HepG2 (cell line): ENCODE results near the gene DNAAF1. TPM values are rescaled to one million over a fixed set of nuclear protein-coding genes. Genes with fewer than 3 reads are reported as not detected.

ENCODE experiments used
- ADNP ChIP-seq: sonication (generic); formaldehyde crosslinking; IDR thresholded peaks from 2 replicates; pipeline ENCODE4 v1.4.0; 2020; ENCODE audit warnings: missing genetic modification reagents
- ARID3A ChIP-seq: IDR thresholded peaks from 2 replicates; pipeline ENCODE4 v1.6.1; 2012; ENCODE audit warnings: low read depth, low read length, improper control_type of control experiment
- BATF2 ChIP-seq: sonication (generic); formaldehyde crosslinking; IDR thresholded peaks from 2 replicates; pipeline ENCODE4 v1.8.0; 2022; ENCODE audit warnings: mild to moderate bottlenecking, missing genetic modification reagents, moderate library complexity
- FOXP1 ChIP-seq, 2 experiments: fragments of 450-650 bp in 1 of 2; IDR thresholded peaks; 2 replicates each; pipeline ENCODE4 v1.6.1; 2017 to 2018; ENCODE audit warnings: antibody characterized with exemption in 1 of 2
- HBP1 ChIP-seq: IDR thresholded peaks from 2 replicates; pipeline ENCODE4 v1.6.1; 2016; ENCODE audit warnings: low read depth, control low read depth
- JDP2 ChIP-seq: sonication (generic); formaldehyde crosslinking; IDR thresholded peaks from 2 replicates; pipeline ENCODE4 v1.8.1; 2022; ENCODE audit warnings: missing genetic modification reagents, borderline replicate concordance
- MAFK ChIP-seq, 2 experiments: IDR thresholded peaks in 1 of 2; conservative IDR thresholded peaks in 1 of 2; 2 replicates each; pipeline ENCODE4 v1.6.1; 2011; ENCODE audit warnings: improper control_type of control experiment in 2 of 2, low read length in 2 of 2
- MAX ChIP-seq: IDR thresholded peaks from 2 replicates; pipeline ENCODE4 v1.6.1; 2012; ENCODE audit warnings: inconsistent platforms
- MLXIP ChIP-seq: sonication (generic); formaldehyde crosslinking; IDR thresholded peaks from 2 replicates; pipeline ENCODE4 v1.9.0; 2021; ENCODE audit warnings: missing genetic modification reagents, borderline replicate concordance
- PCBP1 ChIP-seq: fragments of 200-400 bp; formaldehyde crosslinking; IDR thresholded peaks from 2 replicates; pipeline ENCODE4 v1.6.1; 2017; ENCODE audit warnings: mild to moderate bottlenecking, low read depth, low read length, borderline replicate concordance
- PITX1 ChIP-seq: sonication (generic); formaldehyde crosslinking; IDR thresholded peaks from 2 replicates; pipeline ENCODE4 v1.5.1; 2020; ENCODE audit warnings: mild to moderate bottlenecking, missing genetic modification reagents
- SP1 ChIP-seq, 2 experiments: fragments of 450-650 bp in 1 of 2; sonication (generic) in 1 of 2; formaldehyde crosslinking in 1 of 2; IDR thresholded peaks; 2 replicates each; pipeline versions ENCODE4 v1.4.0 to v1.6.1; 2016 to 2020; ENCODE audit warnings: missing genetic modification reagents in 1 of 2
- SSRP1 ChIP-seq: IDR thresholded peaks from 2 replicates; pipeline ENCODE4 v1.6.1; 2016; ENCODE audit warnings: control low read depth
- ZBTB46 ChIP-seq: sonication (generic); formaldehyde crosslinking; IDR thresholded peaks from 2 replicates; pipeline ENCODE4 v1.4.0; 2020; ENCODE audit warnings: mild to moderate bottlenecking, missing genetic modification reagents, borderline replicate concordance
- ZFP62 ChIP-seq: sonication (generic); formaldehyde crosslinking; IDR thresholded peaks from 2 replicates; pipeline ENCODE4 v1.4.0; 2020; ENCODE audit warnings: missing genetic modification reagents
- ZNF256 ChIP-seq: sonication (generic); formaldehyde crosslinking; conservative IDR thresholded peaks from 2 replicates; pipeline ENCODE4 v1.4.0; 2020; ENCODE audit warnings: missing genetic modification reagents
- ZNF44 ChIP-seq: sonication (generic); formaldehyde crosslinking; IDR thresholded peaks from 2 replicates; pipeline ENCODE4 v1.5.1; 2020; ENCODE audit warnings: mild to moderate bottlenecking, missing genetic modification reagents
- ZNF496 ChIP-seq: sonication (generic); formaldehyde crosslinking; IDR thresholded peaks from 2 replicates; pipeline ENCODE4 v1.8.1; 2023; ENCODE audit warnings: mild to moderate bottlenecking, moderate library complexity, missing genetic modification reagents; ENCODE audit not compliant: insufficient replicate concordance
- ZNF652 ChIP-seq: IDR thresholded peaks from 2 replicates; pipeline ENCODE4 v1.6.1; 2016; ENCODE audit warnings: low read depth, borderline replicate concordance
- ZNF747 ChIP-seq: sonication (generic); formaldehyde crosslinking; IDR thresholded peaks from 2 replicates; pipeline ENCODE4 v1.8.1; 2023; ENCODE audit warnings: missing genetic modification reagents, mild to moderate bottlenecking, borderline replicate concordance
- polyA plus RNA-seq, 8 experiments: library from polyadenylated mRNA; depleted of rRNA in 3 of 8; stranded (reverse) in 7 of 8; unstranded in 1 of 8; fragments of >200 nt; fragmentation: Illumina TruSeq in 4 of 8; extraction: Trizol in 4 of 8; gene quantifications; 2 replicates each; pipeline versions ENCODE4 v1.2.1 to v1.2.3, GENCODE V29; 2011 to 2016; ENCODE audit warnings: low read depth in 4 of 8, missing spikeins in 1 of 8, mixed read lengths in 1 of 8; ENCODE audit not compliant: insufficient read depth in 1 of 8
- total RNA-seq, 5 experiments: library from RNA; depleted of rRNA; stranded (reverse); fragments of >200 nt; fragmentation: Illumina TruSeq; extraction: Trizol; gene quantifications; 2 replicates each; pipeline ENCODE4 v1.2.3, GENCODE V29; 2016; ENCODE audit warnings: low read depth in 1 of 5

The DNAAF1 gene
- total and polyA plus RNA-seq, 2 of the 13 experiments (the other 11 are each of a cell fraction or from before 2014, with no cell fraction given): 0.04 TPM; not detected in 1

- TF ChIP-seq HBP1 (peak; percentile 58), PCBP1 (peak; percentile 82; the same call in 1 of the 2 replicates), ZNF256 (no peak), MAX (peak; percentile 83), BATF2 (CRISPR knock-in tag) (no peak), ZFP62 (CRISPR knock-in tag) (no peak), ZNF496 (CRISPR knock-in tag) (no peak), PITX1 (CRISPR knock-in tag) (peak; percentile 60), ADNP (no peak), FOXP1 (IDR thresholded peaks at IDR 0.05) (no peak), FOXP1 (CRISPR knock-in tag; IDR thresholded peaks at IDR 0.05) (no peak), ZNF44 (CRISPR knock-in tag) (peak; percentile 95; the same call in 1 of the 2 replicates), ZNF747 (CRISPR knock-in tag) (no peak), SP1 (IDR thresholded peaks at IDR 0.05) (peak; percentile 92), SP1 (CRISPR knock-in tag; IDR thresholded peaks at IDR 0.05) (peak; percentile 81), ZNF652 (CRISPR knock-in tag) (no peak), SSRP1 (CRISPR knock-in tag) (0 out of 2 replicates have a peak, but pooled peaks have one; percentile 39), MLXIP (CRISPR knock-in tag) (no peak), JDP2 (CRISPR knock-in tag) (no peak), ARID3A (no peak), ZBTB46 (no peak), MAFK (conservative IDR thresholded peaks at IDR 0.05 in 1 of 2, IDR thresholded peaks at IDR 0.05 in 1 of 2; ENCODE audit: low read length in 2 of 2) (no peak)
Measured at GRCh38 chr16:84116720-84117493, 28.2 kb upstream of the DNAAF1 start, which contains the start of gene MBTPS1 (continued).
